CD4-positive, alpha-beta T cell treated with Interferon gamma for 1 hour (primary cell): Measurements from ENCODE around the gene RHOF.

Source experiments
- DNase-seq: peaks from one replicate; pipeline ENCODE4 v3.0.0-alpha.2; 2020

Gene RHOF

DNA sequence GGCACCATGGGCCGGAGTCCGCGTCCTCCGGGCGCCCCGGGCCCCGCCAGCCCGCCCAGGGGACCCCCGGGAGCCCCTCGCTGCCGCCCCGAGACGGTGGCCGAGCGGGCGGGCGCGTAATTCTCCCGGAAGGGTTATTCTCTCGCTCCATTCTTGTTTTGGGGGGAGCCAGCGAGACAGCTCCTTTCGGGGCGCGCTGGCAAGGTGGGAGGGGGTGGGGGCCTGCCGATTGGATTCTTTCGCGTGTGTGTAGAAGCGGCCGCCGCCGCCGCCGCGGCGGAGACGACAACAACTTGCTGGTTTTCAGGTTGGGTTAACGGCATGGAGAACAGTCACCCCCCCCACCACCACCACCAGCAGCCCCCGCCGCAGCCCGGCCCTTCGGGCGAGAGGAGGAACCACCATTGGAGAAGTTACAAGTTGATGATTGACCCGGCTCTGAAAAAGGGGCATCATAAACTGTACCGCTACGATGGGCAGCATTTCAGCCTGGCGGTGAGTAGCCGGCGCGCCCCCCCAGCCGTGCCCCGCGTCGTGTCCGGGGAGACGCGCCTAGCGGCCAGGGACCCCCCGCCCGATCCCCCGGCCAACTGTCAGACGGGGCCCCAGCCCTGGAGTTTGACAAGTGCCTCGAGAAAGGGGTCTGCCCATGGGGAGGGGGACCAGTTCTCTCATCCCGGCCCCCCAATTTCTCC lies 11.1 kb upstream of the RHOF start:
- peak; percentile 68 for DNase-seq

DNA sequence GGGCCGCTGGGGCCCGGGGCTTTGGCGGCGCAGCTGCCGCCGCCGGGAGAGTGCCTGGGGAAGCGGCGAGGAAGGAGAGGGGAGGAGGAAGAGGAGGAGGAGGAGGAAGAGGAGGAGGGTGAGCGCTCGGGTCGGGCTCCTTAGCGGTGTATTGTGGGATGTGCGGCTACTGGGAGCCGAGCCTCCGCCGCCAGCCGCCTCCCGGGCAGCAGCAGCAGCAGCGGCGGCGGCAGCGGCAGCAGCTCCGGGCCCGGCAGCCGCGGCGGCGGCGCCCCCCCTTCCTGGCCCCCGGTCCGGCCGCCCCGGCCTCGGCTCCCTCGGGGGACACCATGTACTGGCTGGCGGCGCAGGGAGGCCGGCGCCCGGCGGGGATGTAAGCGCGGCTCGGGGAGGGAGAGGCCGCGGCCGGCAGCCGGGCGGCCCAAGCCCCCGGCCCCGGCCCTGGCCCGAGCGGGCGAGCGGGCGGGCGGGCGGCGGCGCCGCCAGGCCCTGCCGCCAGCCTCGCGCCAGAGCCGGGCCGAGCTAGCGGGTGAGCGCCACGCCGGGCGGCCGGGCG lies 10.5 kb upstream of the RHOF start, which contains the start of gene SETD1B:
TSS of gene SETD1B (plus strand) at position 149 of the 556 bp plus-strand sequence. CDS start 729 bp downstream, outside the sequence.
- DNase-seq: peak; percentile 62

DNA sequence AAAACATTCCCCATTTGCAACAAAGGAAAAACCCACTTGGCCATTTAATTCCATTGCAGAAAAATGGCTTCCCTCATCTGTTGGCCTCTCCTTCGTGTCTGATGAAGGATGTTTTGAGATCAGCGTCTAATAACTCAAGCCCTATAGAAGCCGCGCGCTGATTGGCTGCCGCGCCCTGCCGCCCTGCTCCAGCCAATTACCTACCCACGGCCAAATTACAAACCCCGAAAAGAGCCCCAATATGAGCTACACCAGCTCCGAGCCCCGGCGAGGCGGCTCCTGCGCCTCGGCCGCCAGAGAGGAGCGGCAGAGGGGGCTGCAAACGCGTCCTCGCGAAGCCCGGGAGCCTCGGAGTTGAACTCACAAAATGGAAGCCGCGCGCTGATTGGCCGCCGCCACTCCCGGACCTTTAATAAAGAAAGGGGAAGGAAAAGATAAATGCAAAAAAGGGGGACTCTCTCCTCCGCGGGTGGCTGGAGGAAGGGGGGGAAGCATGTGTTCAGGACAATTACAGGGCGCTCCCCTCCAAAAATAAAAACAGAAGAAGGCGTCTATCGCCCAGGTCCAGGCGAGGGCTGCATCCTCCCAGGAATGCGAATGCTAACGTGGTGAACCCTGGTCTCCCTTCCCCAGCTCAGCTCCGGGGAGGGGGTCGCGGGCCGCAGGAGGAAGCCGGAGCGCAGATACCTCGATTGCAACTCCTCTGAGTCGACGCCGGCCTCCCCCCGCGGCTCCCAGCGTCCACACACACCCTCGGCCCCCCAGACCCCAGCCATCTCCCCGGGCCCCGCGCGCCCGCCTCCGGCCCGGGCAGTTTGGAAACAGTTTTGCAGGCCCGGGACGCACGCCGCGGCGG lies 9.6 kb upstream of the RHOF start:
- DNase-seq: peak; percentile 93

DNA sequence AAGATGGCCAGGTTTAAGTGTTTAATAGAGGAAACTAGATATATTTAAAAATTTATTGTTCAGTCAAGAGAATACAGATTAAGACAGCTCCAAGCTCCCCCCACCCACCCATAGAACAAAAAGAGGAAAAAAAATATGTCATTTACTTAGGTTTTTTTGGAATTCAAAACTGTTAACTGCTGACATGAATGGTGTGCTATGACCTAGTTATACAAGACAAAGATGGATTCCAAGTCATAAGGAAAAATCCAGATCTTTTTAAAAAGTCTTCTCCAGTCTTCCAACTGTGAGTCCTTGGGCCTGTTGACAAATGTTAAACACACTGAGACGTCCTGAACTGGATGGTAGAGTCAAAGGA lies 9.0 kb upstream of the RHOF start:
- DNase-seq: no peak

DNA sequence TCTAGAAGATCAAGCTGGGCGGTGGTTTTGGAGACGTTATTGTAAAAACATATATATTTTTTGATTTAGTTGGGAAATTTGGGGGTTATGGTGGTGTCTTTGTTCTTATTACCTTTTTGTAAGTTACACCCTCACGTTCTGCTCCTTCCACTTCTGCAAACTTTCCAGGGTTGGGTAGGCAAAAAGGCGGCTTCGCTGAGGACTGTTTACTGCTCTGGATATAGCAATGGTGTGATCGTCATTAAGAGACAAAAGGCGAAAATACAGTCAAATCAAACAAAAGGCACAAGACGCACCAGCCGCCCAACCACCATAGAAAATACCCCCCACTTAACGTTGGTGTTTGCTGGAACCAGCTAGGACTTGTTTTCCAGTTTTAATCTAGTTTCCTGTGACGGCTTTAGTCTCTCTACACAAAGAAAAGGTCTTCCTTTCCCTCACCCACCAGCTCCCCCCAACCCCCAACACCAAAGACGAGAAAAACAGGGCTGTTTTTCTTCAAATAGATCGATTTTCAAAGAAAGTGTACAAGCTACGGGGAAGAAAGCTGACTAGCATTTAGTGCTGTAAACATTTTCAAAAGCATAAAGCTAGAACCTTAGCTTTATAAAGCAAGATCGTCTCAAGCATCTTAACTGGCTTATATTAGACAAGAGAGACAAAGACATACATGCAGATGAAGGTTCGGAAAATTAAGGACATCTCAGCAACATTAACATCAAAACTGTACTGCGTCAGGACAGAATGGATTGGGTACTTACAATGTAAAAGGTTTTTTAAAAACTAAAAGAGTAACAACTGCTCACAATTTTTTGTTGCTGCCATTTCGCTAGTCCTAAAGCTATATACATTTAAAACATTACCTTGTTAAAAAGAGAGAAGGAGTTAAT lies 8.4 kb upstream of the RHOF start:
- peak; percentile 75 for DNase-seq

DNA sequence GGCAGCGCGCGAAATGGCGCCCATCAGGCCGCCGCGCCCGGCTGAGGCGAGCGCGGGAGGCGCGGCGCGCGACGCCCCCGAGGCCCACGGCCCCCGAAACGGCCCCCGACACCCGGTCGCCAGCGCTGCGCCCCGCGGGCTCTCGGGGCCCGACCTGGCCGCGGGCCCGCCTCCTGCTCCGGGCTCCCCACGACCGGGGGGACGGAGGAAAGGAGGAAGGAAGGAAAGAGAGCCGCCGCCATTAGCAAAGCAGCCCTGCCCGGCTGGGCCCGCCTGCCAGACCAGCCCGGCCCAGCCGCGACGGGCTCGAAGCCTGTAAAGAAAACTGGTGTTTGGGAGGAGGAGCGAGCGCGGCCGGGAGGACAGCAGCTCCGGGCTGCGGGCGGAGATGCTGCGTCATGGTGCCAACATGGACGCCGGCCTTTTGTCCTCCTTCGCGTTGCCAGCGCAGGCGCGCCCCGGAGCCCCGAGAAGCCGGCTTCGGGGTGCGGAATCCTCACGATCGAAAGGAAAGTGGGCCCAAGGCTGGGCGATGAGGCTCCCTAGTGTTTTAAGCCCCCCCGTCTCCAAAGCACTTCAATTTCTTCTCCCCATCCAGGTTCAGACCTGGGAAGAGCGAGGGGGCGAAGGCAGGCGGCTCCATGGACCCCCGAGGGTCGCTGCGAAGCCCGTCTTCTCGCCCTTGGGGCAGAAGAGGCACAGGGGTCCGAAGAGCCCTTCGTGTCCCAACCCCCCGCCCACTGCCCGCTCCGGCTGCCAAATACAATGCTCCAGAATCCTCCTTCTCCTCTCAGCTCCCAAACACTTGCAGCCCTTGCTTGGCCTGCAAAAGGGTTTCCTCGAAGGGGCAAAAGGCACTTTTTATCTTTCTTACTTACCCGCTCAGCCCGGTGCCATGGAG lies 7.5 kb upstream of the RHOF start:
- peak; percentile 79 for DNase-seq

DNA sequence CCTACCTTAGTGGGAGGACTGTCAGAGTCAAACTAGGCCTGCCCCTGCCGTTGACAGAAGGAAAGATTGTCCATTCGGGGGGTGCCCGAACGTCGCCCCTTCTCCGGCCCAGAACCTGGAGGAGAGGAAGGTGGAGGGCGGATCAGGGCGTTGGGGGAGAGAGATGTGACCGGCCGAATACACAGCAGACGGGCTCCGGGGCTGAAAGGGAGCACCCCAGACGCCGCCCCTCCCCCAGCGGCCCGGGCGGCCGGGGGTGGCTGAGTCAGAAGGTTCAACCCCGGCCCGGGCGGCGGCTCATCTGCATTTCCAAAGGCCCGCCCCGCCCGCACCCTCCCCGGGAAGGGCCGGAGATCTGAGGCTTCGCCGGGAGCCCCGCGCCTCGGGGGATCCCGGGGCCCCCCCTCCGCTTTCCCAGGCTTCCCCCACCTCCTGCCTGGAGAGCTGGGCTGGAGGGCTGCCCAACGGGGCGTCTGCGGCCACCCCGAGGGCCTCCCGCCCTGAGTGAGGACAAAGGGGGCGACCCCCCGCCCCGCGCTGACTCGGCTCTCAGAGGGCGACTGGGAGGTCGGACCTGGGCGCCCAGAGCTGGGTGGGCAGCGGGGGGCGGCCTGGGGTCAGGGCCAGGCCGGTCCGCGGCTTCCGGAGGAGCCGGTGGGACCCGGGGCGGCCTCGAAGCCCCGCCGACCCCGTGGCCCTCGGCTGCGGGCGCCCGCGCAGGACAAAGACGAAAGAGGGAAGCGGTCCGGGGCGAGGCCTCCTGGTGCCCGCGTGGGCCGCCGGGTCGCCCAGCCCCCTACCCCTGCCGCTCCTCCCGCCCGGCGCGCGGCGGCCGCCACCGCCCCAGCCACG lies 6.6 kb upstream of the RHOF start:
- peak; percentile 78 for DNase-seq

DNA sequence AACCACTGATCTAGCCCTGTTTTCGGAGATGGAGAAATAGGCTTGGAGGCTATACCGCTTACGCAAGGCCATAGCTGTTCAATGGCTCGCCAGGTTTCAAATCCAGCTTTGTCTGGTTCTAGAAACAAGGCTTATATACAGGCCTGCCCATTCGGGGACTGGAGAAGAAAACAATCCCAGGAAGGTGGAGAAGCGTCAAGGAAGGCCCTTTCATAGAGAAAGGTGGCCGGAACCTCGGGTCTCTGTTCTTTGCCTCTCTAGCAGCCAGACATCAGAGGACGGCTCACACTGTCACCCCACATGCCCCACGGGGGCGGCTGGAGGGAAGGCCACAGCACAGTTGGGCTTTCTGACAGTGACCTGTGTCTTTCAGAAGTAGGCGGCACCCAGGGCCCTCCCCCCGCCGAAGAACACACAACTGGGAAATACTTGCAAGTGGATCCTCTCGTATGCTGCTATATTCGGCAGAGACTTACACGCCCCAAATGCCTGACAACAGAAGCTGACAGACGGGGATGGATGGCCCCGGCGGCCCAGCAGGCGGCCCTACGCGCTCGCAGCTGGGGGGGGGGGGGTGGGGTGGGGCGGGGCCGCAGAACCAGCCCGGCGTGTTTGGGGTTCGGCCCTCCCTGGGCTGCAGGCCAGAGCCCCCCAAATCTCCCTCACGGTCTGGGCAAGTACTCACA lies 5.8 kb upstream of the RHOF start:
- peak; percentile 75 for DNase-seq

DNA sequence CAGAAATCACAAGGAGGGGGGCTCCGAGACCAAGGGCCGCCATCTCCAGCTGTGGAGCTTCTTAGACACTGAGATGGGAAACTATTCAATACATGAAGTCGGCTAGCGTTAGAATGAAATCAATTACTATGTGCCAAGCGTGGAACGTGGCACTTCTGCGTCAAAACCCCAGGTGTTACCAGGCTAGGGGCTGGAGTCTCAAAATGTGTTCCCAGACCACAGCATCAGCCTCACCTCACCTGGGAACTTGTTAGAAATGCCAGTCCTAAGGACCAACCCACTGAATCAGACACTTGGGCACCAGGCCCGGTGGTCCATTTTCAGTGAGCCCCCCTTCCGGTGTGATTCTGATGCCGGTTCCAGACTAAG lies 5.3 kb upstream of the RHOF start:
- no peak for DNase-seq

DNA sequence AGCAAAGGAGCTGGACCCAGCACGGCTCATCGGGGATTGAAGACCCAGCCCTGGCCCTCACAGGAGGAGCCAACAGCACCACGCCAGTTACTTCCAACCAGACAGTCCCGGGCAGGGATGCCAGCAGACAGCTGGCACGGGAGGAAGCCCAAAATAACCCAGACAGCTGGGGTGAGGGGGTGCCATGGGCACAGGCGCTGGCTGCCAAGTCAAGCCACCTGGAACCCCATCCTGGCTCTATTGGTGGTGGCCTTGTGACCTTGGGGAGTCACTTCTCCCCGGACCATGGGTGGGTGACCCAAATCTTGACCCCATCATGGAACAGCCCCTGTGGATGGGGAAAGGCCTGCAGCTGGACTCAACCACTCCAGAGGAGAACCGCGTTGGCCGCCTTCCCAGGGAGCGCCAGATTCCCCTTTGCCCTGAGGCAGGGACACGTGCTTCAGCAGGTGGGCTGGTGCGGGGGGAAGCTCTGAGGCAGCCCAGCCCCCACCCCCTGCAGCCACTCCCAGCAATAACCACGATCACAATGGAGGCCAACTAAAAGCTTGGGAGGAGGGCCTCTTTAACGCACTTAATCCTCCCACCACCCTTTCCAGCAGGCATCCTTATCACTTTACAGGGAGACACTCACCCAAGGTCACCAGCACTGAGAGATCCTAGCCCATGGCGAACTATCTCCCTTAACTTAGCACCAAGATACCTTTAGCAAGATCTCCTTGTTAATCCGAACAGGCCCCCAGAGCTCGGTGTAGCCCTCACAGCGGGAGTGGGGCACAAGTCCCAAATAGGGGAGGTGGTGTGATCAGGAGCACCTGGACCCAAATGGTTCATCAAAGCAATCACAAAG lies 4.7 kb upstream of the RHOF start:
- DNase-seq: no peak

DNA sequence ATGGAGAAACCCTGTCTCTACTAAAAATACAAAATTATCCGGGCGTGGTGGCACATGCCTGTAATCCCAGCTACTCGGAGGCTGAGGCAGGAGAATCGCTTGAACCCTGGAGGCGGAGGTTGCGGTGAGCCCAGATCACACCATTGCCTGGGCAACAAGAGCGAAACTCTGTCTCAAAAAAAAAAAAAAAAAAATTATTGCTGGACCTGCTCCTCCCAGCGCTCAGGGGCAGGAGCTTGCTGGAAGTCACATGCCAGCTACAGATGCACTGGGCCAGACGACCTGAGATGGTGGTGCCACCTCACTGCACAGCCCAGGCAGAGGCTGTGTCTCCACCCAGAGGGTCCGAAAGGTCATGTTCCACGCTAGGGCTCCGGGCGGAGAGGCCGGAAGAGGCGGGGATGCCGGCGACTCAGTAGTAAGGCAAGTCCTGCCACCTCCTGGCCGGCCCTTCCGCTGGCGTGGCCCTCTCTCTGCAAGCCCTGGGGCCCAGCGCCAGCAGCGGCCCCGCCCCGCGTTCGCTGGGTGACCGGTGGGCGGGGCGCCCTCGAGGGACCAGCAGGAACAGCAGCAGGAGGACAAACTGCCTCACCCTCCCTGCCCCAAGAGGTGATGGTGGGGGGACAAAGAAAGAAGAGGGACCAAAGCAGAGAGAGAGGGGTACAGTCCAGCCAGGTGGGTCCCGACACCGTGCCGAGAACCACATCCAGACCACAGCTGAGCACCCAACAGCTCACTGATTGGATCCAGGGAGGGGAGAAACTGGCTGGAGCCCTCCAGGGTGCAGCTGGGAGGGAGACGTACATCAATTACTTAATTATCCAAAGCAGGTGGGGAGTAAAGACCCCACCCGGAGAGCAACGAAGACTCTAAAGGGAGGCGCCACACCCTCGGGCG lies 3.6 kb upstream of the RHOF start:
- DNase-seq: peak; percentile 36

DNA sequence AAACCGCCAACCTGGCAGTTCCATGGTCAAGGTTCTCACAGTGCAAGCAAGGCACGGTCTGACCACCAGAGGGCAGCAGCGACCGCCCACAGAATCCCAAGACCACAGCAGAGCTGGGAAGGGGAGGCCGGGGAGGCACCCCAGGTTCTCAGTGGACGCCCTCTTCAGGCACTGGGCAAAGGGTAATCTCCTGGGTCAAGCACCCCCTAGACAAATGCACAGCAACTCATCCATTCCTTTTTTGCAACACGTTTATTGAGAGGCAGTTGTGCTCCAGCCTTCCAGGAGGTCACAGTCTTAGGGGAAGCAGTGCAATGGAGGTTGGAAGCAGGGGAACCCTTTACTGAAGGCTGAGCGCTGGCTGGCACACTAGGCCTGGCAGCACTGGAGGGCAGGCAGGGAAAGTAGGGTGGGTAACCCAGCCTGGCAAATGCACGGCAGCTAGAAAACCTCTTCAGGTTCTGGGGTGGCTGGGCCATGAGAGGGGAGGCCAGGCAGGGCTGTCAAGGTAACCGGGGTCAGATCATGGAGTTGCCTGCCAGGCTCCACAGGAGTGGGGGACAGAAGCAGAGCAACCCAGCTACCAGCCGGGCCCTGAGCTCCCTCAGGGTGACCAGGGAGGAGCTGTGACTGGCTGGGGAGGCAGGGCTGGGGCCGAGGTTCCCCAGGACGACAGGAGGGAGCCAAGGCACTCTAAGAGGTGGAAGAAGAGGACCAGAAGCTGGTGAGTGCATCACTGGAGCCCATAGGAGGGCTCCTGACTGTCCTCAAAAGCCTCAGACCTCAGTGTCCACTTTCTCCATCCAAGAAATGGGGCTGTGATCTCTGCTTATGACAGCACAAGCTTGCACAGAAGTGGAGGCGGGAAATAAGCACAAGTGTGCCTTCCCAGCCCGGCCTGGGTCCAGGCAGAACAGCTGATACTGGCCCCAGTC lies 1.8 kb upstream of the RHOF start:
- DNase-seq: peak; percentile 83

DNA sequence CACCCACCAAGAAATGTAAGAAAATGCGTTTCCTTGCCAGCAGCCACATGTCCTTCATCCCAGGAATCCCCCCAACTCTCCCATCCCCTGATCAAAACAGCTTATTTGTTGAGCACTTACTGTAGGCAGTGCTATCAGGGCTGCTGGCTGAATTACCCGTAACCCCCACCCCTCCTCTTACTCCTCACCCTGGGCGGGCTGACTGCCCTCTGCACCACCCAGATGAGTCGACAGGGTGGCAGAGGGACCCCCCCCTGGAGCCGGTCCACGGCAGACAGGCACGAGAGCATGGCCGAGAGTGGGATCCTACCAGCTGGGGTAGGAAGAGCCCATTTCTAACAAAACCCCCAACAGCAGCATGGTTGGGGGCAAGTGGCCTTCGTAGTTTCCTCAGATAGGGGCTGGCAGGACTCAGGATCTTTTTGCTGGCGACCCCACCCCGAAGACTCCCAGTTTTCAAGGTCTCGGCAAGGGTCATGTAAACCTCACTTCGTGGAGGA lies 1.1 kb upstream of the RHOF start:
- peak; percentile 55 for DNase-seq

DNA sequence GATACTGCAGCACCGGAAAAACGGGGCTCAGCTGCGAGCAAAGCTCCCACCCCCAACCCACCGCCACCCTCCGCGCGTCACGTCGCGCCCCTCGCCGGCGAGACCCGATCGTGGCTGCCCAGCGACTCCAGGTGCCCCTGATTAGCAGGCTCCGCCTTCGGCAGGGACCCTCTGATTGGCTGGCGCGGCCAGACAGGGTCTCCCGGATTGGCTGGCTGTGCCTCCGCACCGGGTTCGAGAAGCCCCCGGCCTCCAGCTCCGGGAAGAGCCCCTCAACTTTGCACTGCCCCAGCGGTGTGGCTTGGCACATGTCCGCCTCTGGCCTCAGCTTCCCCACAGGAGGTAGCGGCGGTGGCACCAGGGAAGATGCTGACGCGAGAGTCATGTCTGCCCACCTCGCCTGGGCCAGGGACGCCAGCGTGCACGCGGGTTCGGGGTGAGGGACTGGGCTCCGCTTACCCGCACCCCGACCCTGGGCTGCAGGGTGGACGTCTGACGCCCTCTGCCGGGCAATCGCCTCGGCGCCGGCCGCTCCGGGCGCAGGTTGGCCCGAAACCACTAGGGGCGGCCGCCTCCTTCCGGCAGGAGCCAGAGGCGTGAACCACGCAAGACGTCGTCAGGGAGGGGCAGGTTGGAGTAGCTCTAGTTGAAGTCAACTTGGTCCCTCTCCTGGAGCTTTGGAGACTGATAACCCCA lies 498 bp upstream of the RHOF start:
- DNase-seq: peak; percentile 94

DNA sequence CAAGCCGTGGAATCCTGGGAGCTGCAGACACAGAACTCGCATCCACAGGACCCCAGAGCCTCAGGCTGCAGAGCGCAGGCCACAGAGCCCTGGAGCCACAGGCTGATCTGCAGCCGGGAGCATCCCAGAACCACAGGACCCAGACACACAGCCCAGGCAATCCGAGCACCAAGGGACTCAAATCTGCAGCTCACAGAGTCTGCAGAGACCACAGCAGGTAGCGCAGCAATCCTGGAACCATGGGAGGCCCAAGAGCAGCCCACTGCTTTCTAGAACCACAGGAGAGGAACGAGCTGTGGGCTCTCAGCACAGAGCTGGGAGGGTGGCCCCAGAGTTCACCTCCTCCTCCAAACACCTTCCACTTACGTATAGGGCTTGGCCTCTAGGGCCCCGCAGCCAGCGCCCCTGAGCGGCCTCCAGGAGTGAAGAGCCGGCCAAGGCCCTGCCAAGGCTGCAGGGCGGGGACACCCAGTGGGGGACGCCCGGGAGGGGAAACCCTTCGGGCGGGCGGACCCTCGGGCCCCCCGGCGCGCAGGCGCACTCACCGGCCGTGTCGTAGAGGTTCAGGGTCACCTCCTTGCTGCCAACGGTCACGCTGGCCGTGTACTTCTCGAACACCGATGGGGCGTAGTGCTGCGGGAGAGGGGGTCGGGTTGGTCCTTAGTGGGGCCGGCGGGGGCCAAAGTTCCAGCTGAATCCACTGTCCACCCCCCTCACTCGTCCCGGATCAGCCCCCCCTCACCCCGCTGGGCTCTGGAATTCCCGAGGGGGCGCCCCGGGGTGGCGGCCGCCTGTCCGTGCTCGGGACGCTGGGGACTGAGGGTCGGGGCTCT lies 665 bp downstream of the RHOF start:
- peak; percentile 74 for DNase-seq
